Ishikawa (cell line): ENCODE data around the gene SLC35E1.

Experiments
- CEBPB ChIP-seq: IDR thresholded peaks from 2 replicates; pipeline ENCODE4 v1.6.1; 2012
- CREB1 ChIP-seq: IDR thresholded peaks from 2 replicates; pipeline ENCODE4 v1.6.1; 2012; ENCODE audit warnings: low read depth
- EGR1 ChIP-seq: IDR thresholded peaks from 2 replicates; pipeline ENCODE4 v1.6.1; 2012
- EP300 ChIP-seq: IDR thresholded peaks from 2 replicates; pipeline ENCODE4 v1.6.1; 2012; ENCODE audit warnings: borderline replicate concordance
- FOXM1 ChIP-seq: IDR thresholded peaks from 2 replicates; pipeline ENCODE4 v1.6.1; 2012; ENCODE audit warnings: low read depth, borderline replicate concordance
- NFIC ChIP-seq: IDR thresholded peaks from 2 replicates; pipeline ENCODE4 v1.6.1; 2012
- RAD21 ChIP-seq: IDR thresholded peaks from 2 replicates; pipeline ENCODE4 v1.6.1; 2012; ENCODE audit warnings: low read depth
- TAF1 ChIP-seq: IDR thresholded peaks from 2 replicates; pipeline ENCODE4 v1.6.1; 2012; ENCODE audit warnings: low read depth, mild to moderate bottlenecking
- TCF12 ChIP-seq: IDR thresholded peaks from 2 replicates; pipeline ENCODE4 v1.6.1; 2012; ENCODE audit warnings: low read depth
- TEAD4 ChIP-seq: IDR thresholded peaks from 2 replicates; pipeline ENCODE4 v1.6.1; 2012
- YY1 ChIP-seq: IDR thresholded peaks from 2 replicates; pipeline ENCODE4 v1.6.1; 2012; ENCODE audit warnings: low read depth
- ZBTB7A ChIP-seq: IDR thresholded peaks from 2 replicates; pipeline ENCODE4 v1.6.1; 2012; ENCODE audit warnings: low read depth
- TF ChIP-seq, protein P1 (sequence below): IDR thresholded peaks from 2 replicates; pipeline ENCODE4 v1.6.1; 2012
- TF ChIP-seq, protein P2 (sequence below): IDR thresholded peaks from 2 replicates; pipeline ENCODE4 v1.6.1; 2012; ENCODE audit warnings: low read depth, mild to moderate bottlenecking
- TF ChIP-seq, protein P3 (sequence below): IDR thresholded peaks from 2 replicates; pipeline ENCODE4 v1.6.1; 2012

The SLC35E1 gene

DNA sequence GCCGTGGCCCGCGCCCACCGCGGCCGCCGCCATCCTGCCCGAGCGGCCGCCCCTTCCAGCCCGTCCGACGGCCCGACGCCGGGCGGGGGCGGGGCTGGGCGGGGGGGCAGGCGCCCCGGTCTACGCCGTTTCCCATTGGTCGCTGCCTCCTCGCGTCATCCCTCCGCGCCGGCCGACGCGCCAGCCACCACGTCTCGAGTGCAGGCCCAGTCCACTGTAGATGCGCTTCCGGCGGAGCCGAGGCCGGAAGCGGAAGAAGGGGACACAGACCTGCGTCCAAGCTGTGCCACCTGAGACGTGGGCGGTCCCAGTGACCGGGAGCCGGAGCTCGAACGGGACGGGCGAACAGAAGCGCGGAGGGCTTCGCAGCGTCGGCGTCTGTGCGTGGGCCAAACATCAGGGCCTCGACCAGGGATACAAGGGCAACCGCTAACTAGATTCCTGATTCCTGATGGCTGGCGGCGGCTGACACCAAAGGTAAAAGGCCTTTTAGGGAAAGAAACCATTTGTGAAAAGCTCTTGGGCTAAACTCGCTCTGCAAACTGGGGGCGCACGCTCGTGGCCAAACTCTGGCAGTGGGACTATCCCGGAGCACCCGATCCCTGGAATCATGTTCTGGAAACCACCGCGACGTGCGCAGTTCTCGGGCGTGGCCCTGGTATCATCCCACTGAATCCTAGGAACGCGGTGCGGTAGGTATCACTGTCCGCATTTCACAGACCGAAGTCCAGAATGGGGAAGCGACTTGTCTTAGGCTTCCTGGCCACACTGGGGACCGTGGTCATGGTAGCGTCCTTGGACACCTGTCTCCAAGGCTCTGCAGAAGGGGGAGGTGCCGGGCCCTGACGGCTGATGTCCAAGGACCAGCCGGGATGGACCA is at the start of gene SLC35E1:
Gene SLC35E1, minus strand, starts transcription at position 84 of the 880 bp plus-strand sequence. Its CDS starts 51 bp downstream, at position 33.
- TF ChIP-seq CEBPB (no peak), RAD21 (peak; percentile 8; the same call in 1 of the 2 replicates), TEAD4 (no peak), ZBTB7A (no peak), CREB1 (peak; percentile 99), EGR1 (peak; percentile 83), NFIC (peak; percentile 33; the same call in 1 of the 2 replicates), YY1 (no peak; the same call in 1 of the 2 replicates), TAF1 (peak; percentile 96), FOXM1 (no peak), EP300 (no peak), TCF12 (peak; percentile 50; the same call in 1 of the 2 replicates)
- TF ChIP-seq, protein P1, sequence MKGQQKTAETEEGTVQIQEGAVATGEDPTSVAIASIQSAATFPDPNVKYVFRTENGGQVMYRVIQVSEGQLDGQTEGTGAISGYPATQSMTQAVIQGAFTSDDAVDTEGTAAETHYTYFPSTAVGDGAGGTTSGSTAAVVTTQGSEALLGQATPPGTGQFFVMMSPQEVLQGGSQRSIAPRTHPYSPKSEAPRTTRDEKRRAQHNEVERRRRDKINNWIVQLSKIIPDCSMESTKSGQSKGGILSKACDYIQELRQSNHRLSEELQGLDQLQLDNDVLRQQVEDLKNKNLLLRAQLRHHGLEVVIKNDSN = peak; percentile 62
- TF ChIP-seq, protein P2, sequence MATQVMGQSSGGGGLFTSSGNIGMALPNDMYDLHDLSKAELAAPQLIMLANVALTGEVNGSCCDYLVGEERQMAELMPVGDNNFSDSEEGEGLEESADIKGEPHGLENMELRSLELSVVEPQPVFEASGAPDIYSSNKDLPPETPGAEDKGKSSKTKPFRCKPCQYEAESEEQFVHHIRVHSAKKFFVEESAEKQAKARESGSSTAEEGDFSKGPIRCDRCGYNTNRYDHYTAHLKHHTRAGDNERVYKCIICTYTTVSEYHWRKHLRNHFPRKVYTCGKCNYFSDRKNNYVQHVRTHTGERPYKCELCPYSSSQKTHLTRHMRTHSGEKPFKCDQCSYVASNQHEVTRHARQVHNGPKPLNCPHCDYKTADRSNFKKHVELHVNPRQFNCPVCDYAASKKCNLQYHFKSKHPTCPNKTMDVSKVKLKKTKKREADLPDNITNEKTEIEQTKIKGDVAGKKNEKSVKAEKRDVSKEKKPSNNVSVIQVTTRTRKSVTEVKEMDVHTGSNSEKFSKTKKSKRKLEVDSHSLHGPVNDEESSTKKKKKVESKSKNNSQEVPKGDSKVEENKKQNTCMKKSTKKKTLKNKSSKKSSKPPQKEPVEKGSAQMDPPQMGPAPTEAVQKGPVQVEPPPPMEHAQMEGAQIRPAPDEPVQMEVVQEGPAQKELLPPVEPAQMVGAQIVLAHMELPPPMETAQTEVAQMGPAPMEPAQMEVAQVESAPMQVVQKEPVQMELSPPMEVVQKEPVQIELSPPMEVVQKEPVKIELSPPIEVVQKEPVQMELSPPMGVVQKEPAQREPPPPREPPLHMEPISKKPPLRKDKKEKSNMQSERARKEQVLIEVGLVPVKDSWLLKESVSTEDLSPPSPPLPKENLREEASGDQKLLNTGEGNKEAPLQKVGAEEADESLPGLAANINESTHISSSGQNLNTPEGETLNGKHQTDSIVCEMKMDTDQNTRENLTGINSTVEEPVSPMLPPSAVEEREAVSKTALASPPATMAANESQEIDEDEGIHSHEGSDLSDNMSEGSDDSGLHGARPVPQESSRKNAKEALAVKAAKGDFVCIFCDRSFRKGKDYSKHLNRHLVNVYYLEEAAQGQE = no peak
- TF ChIP-seq, protein P3, sequence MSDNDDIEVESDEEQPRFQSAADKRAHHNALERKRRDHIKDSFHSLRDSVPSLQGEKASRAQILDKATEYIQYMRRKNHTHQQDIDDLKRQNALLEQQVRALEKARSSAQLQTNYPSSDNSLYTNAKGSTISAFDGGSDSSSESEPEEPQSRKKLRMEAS = peak; percentile 79

DNA sequence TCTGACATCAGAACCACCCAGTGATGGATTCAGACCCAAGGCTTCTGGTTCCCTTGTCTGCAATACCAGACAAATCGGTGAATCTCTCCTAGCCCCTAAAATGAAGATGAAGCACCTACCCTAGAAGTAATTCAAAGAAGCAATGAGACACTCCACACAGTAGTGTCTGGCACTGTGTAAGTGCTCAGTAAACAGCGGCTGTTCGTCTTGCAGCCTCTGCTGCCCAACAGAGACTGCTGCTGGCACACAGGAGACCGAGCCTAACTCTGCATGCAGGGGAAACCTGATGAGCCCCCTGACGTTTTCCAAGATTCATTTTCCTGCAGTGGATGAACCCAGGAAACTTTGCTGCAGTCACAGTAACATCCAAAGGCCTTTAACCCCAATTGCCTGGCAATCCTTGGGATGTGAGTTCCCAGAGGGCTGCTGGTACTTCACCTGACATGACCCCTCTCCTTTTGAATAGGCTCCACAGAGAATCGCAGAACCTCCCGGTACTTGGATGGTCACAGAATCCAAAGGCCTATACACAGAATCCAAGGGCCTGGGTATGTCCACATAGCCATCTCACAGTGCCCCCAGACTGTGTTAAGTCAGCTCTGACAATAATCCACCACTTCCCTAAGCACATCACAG is 49.1 kb upstream of the SLC35E1 start:
- TF ChIP-seq TCF12 (no peak), TEAD4 (no peak), FOXM1 (no peak), TAF1 (no peak), EGR1 (no peak), NFIC (no peak), RAD21 (no peak), CREB1 (no peak), EP300 (no peak), CEBPB (no peak), YY1 (no peak)
- TF ChIP-seq, protein P2 = no peak
- TF ChIP-seq, protein P3 = no peak

DNA sequence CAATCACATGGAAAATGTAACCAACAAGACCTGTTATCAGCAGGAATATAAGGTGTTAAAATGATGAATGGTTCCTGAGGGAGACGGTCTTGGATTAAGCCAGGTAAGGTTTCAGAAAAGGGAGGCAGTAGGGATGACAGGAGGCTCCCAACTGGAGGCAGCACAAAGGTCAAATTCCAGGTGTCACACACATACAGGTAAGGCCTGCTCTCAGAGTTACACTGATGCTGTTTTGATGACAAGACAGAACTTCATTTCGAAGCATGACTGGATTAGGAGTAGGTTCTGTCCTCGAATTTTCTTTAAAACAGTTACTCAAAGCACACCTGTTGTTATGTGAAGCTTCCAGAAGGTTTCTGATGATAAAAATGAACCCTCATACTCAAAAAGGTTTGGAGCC is 48.4 kb upstream of the SLC35E1 start:
- no peak for TF ChIP-seq EGR1
- TF ChIP-seq, protein P2 = no peak
- TF ChIP-seq, protein P3 = no peak
- TF ChIP-seq CREB1 = no peak
- TF ChIP-seq ZBTB7A = no peak
- no peak for TF ChIP-seq RAD21

DNA sequence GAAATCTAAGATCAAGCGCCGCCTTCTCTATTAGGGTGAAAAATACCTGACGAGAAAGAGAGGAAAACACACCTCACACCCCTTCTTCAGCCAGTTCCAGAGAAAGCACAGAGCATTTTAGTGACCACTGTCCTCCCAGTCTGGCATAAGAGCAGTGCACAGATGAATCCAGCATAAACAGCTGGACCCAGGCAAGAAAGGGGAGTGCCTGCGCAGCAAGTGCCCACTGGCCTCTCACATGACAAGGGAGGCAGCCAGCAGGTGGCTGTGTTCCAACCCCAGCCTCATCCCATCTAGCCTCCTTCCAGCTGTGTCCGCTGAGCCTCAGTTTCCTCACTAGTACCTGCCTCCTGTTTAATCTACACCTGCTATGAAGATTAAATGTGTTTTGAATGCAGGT is 47.8 kb upstream of the SLC35E1 start:
- TF ChIP-seq NFIC = no peak
- no peak for TF ChIP-seq CEBPB
- TF ChIP-seq, protein P1 = no peak
- no peak for TF ChIP-seq EP300
- TF ChIP-seq, protein P3 = no peak
- TF ChIP-seq ZBTB7A = no peak
- TF ChIP-seq FOXM1 = no peak
- no peak for TF ChIP-seq RAD21
